ENCODE measurements around the gene ACYP2.

ACYP2 gene

DNA sequence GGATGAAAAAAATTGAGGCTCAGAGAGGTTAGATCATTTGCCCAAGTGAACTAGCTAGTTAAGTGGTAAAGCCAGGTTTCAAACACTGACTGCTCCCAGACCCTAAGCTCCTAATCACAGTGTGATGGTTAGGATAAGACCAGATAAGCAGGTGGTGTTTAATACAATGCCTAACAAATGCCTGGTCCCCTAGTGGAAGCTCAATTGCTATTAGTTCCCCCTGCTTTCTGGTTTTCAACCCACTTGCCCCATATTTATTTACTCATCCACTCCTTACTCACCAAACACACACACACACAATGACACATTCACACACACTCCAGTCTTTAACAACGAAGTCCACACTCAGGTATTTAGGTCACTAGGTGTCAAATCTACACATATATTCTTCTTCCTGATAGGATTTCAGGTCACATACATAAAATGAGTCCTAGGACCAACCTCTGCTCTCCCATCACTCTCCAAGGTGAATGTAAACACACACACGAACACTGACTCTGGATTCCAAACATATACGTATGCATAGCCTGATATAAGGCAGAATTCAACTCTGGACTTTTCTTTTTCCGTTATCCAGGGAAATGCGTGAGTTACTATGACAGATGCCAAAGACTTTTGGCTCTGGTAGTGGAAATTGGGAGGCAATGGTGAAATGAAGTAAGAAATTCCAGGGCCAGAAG, 214.2 kb downstream of the ACYP2 start:
- DNase-seq (ENCODE audit: low read depth), result no peak

GRCh38 chr2:54330162-54330925, 214.9 kb downstream of the ACYP2 start:
- DNase-seq (ENCODE audit: low read depth), result peak; percentile 89

DNA sequence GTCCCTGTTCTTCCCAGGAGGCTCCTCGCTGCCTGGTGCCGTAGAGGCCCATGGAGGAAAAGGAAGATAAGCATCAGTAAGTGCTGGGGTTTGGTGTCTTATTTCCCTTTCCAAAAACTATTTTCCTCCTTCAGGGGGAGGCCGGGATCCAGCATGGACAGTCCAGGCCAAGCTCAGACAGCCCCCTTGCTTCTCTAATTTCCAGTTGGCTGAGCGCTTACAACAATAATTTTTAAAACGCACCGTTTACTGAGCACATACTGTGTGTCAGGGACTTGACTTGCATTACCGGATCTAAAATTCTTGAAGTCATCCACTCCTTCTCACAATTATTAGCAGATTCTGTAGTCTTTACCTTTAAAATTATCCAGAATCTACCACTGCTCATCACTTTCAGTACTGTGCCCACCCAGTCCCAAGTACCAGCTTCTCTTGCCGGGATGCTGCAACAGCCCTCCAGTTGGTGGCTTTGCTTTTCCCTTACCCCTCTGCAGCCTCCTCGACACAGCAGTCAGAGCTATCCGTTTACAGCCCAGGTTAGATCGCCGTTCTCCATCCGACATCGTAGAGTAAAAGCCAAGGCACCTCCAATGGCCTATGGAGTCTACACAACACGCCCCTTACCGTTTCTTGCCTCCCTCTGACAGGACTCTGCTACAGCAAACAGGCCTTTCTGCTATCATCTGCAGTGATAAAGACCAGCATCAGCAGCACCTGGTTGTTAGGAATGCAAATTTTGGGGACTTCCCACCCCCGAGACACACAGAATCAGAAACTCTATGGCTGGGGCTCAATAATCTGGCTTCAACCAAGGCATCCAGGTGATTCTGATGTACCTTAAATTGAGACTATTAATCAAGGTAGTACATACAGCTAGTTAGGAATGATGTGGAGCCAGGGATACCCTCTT, 215.8 kb downstream of the ACYP2 start:
- no peak for DNase-seq (ENCODE audit: low read depth)

DNA sequence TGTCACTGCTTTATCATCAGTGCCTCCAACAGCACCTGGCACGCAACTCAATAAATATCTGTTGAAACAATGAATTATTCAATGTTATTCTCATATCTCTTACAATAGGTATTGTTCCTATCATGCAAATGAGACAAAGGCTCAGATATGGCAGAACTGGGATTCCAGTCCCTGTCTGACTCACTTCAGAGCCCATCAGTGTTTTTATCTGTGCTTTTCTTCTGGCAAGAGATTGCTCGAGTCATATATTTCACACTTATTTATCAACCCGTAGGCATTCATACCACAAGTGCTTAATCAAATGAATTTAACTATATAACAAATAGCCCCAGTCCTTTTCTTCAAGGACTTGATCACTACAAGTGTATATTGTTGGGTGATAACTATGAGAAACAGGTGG, 217.0 kb downstream of the ACYP2 start:
- DNase-seq (ENCODE audit: low read depth), result no peak

GRCh38 chr2:54336136-54336976, 220.9 kb downstream of the ACYP2 start:
- DNase-seq (ENCODE audit: low read depth), result peak; percentile 67

DNA sequence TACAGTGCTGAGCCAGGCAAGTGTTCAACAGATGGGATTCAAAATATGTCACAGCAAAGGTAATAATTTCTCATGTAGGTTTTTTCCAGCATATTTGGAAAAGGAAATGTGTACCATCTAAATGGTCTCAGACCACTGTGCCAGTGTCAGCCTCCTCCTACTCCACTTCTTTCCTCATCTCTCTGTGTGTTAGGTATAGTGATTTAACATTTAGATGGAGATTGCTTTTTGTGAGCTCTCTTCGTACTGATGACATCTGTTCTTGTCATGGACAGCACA, 221.5 kb downstream of the ACYP2 start:
- no peak for DNase-seq (ENCODE audit: low read depth)

GRCh38 chr2:54341656-54342055, 226.2 kb downstream of the ACYP2 start:
- no peak for DNase-seq (ENCODE audit: low read depth)

DNA sequence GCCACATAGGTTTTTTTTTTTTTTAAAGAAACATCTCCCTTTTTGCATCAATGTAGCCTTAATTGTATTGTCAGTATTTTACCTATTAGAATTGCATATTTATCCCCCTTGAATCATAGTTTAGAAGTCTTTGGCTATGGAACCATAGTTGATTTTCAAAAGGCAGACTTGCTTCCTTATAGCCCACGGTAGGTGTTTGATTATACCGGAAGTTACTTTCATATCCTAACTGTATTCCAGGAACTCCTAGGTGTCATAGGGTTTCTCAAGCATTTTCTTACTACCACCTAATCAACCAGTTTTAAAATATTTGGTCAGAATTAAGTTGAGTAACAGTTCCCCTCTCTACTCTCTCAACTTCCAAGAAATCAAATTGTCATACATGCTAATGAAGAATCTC, 227.2 kb downstream of the ACYP2 start:
- no peak for DNase-seq (ENCODE audit: low read depth)

- DNase-seq (ENCODE audit: low read depth), result no peak
Measured at GRCh38 chr2:54347622-54348021, 232.2 kb downstream of the ACYP2 start.

DNA sequence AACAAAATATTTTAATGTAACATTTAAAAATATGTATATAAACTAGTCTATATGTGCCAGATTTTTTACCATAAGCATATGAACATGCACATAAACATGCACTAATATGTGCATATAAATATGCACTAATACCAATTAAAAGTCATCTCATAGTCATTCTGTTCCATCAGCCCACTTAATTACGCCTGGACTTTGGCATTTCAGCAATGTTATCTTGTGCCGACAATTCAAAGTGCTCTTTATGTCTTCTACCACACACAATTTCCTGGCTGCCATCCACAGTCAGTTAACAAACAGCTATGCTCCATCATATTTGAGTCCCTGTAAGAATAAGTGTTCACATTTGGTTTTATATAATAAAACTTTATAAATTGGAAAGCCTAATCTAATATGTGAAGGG, 233.2 kb downstream of the ACYP2 start:
- no peak for DNase-seq (ENCODE audit: low read depth)

- DNase-seq (ENCODE audit: low read depth), result no peak
Measured at GRCh38 chr2:54350426-54350825, 235.0 kb downstream of the ACYP2 start.

GRCh38 chr2:54353216-54353615, 237.8 kb downstream of the ACYP2 start:
- DNase-seq (ENCODE audit: low read depth), result no peak

Measured in GM04504 (cell line).